MCF 10A (cell line): ENCODE measurements around the gene SPAG16. TPM values are rescaled to one million over a fixed set of nuclear protein-coding genes. Genes with fewer than 3 reads are reported as not detected.

ENCODE experiments used
- BruUV-seq: library from RNA; stranded (reverse); fragments of 400-500 nt; replicated peaks from 2 replicates; lab custom pipeline; 2021; lab: Mats Ljungman, UMichigan
- CTCF ChIA-PET: fragments of 300-600 bp; sonication (Branson Sonifier 250); formaldehyde crosslinking; extraction: SDS; loops from one replicate; lab custom pipeline; 2021; ENCODE audit warnings: antibody characterized with exemption, inconsistent platforms; lab: Yijun Ruan, JAX
- POLR2A ChIA-PET: fragments of 300-600, 350-650 bp; sonication (Branson Sonifier 250); formaldehyde crosslinking; extraction: SDS; loops from one replicate; lab custom pipeline; 2020; ENCODE audit warnings: antibody characterized with exemption, inconsistent platforms; lab: Yijun Ruan, JAX
- DNase-seq: peaks from one replicate; pipeline ENCODE4 v3.0.0-alpha.2; 2018; ENCODE audit not compliant: unreplicated experiment
- H3K27ac Mint-ChIP-seq: one replicate; pipeline ENCODE4 v1.8.0; 2022; ENCODE audit warnings: mild to moderate bottlenecking, low read depth, mixed read lengths; ENCODE audit not compliant: unreplicated experiment
- H3K27me3 Mint-ChIP-seq: one replicate; pipeline ENCODE4 v1.8.0; 2022; ENCODE audit warnings: mixed read lengths; ENCODE audit not compliant: insufficient read depth, unreplicated experiment
- H3K36me3 Mint-ChIP-seq: one replicate; pipeline ENCODE4 v1.8.0; 2022; ENCODE audit warnings: mild to moderate bottlenecking, moderate library complexity, mixed read lengths; ENCODE audit not compliant: insufficient read depth, unreplicated experiment
- H3K4me1 Mint-ChIP-seq: one replicate; pipeline ENCODE4 v1.8.0; 2022; ENCODE audit warnings: mixed read lengths; ENCODE audit not compliant: insufficient read depth, unreplicated experiment
- H3K4me3 Mint-ChIP-seq: one replicate; pipeline ENCODE4 v1.8.0; 2022; ENCODE audit warnings: mild to moderate bottlenecking, moderate library complexity, mixed read lengths; ENCODE audit not compliant: unreplicated experiment
- H3K9me3 Mint-ChIP-seq: one replicate; pipeline ENCODE4 v1.8.0; 2022; ENCODE audit warnings: mixed read lengths; ENCODE audit not compliant: unreplicated experiment
- intact Hi-C: fragments of 100-400 bp; cut with micrococcal nuclease; formaldehyde crosslinking; loops from 2 replicates; pipeline ENCODE4 v1.14.1; 2022
- total RNA-seq: library from RNA; stranded (reverse); gene quantifications from 2 replicates; pipeline ENCODE4 v1.2.3, GENCODE V29; 2022
- TF ChIP-seq, protein P1 (sequence below): fragments of 200-600 bp; IDR thresholded peaks from one replicate; pipeline ENCODE4 v1.8.0; 2022; ENCODE audit warnings: antibody characterized with exemption, mild to moderate bottlenecking; ENCODE audit not compliant: unreplicated experiment

The SPAG16 gene
- total RNA-seq, 1 experiment from 2014 or later, result 11.5 TPM

DNA sequence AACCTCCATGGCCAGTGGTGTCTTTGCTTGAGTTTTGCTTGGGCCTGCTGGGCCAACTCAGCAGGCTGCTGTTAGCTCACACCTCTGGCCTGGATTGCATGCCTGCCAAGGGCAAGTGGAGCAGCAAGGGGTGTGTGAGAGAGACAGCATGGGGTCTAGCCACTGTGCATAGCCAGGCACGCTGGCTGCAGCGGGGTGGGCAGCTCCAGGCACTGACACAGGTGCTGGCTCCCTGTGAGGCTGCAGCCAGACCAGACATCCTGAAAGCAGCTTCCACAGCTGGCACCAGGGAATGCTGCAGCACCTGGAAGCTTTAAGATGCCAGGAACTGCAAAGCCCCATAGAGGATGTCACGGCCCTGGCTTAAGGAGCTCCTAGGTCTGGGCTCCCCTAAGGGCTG lies 750.2 kb downstream of the SPAG16 start:
- H3K4me1 Mint-ChIP-seq, result no peaks in the 10 kb centered on the region
- no TSS peak for BruUV-seq
- DNase-seq, result no peak
- no peak overlapping the region for H3K27ac Mint-ChIP-seq
- peaks cover under 1% of the 10 kb centered on the region for H3K9me3 Mint-ChIP-seq
- H3K4me3 Mint-ChIP-seq, result no peak overlapping the region
- no peaks in the 10 kb centered on the region for H3K36me3 Mint-ChIP-seq
- H3K27me3 Mint-ChIP-seq, result no peaks in the 10 kb centered on the region
- TF ChIP-seq, protein P1, sequence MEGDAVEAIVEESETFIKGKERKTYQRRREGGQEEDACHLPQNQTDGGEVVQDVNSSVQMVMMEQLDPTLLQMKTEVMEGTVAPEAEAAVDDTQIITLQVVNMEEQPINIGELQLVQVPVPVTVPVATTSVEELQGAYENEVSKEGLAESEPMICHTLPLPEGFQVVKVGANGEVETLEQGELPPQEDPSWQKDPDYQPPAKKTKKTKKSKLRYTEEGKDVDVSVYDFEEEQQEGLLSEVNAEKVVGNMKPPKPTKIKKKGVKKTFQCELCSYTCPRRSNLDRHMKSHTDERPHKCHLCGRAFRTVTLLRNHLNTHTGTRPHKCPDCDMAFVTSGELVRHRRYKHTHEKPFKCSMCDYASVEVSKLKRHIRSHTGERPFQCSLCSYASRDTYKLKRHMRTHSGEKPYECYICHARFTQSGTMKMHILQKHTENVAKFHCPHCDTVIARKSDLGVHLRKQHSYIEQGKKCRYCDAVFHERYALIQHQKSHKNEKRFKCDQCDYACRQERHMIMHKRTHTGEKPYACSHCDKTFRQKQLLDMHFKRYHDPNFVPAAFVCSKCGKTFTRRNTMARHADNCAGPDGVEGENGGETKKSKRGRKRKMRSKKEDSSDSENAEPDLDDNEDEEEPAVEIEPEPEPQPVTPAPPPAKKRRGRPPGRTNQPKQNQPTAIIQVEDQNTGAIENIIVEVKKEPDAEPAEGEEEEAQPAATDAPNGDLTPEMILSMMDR, result no peak
- CTCF ChIA-PET, result interaction anchor here (0.6 to 1.0 kb wide), 3 partner anchors 276 to 1438 kb away, joined by 3 to 4 read pairs (median 3); no protein-coding TSS in a partner anchor
- intact Hi-C loops, result no loop called here
- POLR2A ChIA-PET, result interaction anchor here (1.2 kb wide), 1 partner anchor 14 kb away, joined by 3 read pairs; no protein-coding TSS in a partner anchor

DNA sequence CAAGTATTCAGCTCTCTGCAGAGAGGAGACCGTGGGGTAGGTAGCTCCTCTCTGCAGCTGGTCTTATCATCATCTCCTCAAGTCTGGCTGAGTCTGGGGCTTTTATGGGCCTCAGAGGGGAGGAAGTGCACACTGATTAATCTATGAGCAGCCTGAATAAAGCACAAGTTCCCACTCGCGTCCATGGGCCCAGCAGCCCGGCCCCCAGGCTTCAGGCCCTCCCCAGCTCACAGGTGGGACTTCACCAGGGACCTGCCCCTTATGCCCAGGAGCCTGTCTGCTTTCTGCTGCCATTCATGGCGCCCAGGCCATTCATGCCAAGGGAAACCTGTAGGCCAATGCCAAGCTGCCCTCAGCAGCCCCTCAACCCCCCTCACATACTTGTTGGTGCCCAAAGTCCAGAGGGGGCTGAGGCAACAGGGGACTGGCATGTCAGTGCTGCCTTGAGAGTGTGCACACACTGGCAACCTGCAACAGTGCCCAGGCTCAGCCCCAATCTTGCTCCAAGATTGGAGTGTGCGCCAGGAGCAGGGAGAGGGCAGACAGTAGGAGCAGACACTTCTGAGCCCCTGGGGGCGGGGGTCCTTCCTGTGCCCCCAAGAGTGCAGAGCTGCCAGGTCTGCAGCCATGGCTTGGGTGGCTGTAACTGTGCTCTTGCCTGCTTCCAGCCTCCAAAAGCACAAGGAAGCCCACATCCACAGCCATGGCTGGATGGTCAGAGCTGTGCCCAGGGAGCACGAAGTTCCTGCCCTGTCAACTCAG lies 751.0 kb downstream of the SPAG16 start:
- H3K4me1 Mint-ChIP-seq, result no peaks in the 10 kb centered on the region
- H3K27ac Mint-ChIP-seq, result no peak overlapping the region
- TF ChIP-seq, protein P1, result no peak
- no peak overlapping the region for H3K4me3 Mint-ChIP-seq
- ChIA-PET POLR2A (interaction anchor here (1.2 kb wide), 1 partner anchor 15 kb away, joined by 3 read pairs; no protein-coding TSS in a partner anchor), CTCF (interaction anchor here (0.6 to 1.0 kb wide), 3 partner anchors 275 to 1439 kb away, joined by 3 to 4 read pairs (median 3); no protein-coding TSS in a partner anchor)
- no peak for DNase-seq
- no TSS peak for BruUV-seq
- intact Hi-C loops, result no loop called here
- H3K36me3 Mint-ChIP-seq, result no peaks in the 10 kb centered on the region
- no peaks in the 10 kb centered on the region for H3K9me3 Mint-ChIP-seq
- H3K27me3 Mint-ChIP-seq, result no peaks in the 10 kb centered on the region

DNA sequence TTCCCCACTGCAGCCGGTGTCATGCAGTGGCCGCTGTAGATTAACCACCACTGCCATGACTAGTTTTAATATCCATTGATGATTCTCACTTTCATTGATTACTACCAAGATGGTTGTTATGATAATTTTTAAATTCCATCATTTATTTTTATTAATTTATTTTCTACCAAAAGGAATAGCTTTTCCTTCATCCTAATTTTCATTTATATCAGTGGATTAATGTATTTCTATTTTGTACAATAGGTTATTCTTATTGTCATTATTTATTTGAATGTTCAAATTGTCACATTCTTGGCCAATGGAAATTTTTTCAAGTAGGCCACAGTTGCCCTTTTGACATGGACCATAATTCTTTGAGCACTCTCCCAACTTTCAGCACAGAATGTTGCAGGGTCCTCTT lies 751.7 kb downstream of the SPAG16 start:
- BruUV-seq, result no TSS peak
- no peaks in the 10 kb centered on the region for H3K27me3 Mint-ChIP-seq
- no peaks in the 10 kb centered on the region for H3K4me1 Mint-ChIP-seq
- no peaks in the 10 kb centered on the region for H3K36me3 Mint-ChIP-seq
- DNase-seq, result no peak
- ChIA-PET POLR2A (no interaction called here), CTCF (no interaction called here)
- no peak overlapping the region for H3K4me3 Mint-ChIP-seq
- intact Hi-C loops, result no loop called here
- H3K27ac Mint-ChIP-seq, result no peak overlapping the region
- TF ChIP-seq, protein P1, result no peak
- no peaks in the 10 kb centered on the region for H3K9me3 Mint-ChIP-seq

DNA sequence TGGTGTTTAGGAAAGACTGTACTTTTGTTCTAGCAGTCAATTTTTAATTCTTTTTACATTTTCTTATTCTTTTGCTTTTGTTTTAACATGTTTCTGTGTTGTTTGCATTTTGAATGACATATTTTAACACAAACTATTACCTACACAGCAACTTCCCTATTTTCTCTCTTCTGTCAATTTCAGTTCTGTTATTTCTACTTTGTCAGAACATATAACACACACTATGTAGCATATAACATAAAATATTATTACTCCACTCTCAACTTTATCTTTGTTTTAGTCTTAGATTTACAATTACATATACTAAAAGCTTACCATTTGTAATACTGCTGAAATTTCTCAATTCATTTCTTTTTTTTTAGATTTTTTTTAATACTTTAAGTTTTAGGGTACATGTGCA lies 753.9 kb downstream of the SPAG16 start:
- Mint-ChIP-seq H3K27ac (no peak overlapping the region), H3K9me3 (peaks cover 9% of the 10 kb centered on the region), H3K36me3 (no peaks in the 10 kb centered on the region), H3K27me3 (no peaks in the 10 kb centered on the region), H3K4me3 (no peak overlapping the region), H3K4me1 (no peaks in the 10 kb centered on the region)
- POLR2A ChIA-PET, result interaction anchor here (0.7 kb wide), 1 partner anchor 101 kb away, joined by 4 read pairs; no protein-coding TSS in a partner anchor
- BruUV-seq, result no TSS peak
- no peak for DNase-seq
- intact Hi-C loops, result no loop called here
- CTCF ChIA-PET, result no interaction called here
- TF ChIP-seq, protein P1, result no peak
